ENCODE measurements around the gene IKBKG.
"Not testable (repeated sequence)": the region's sequence is repeated elsewhere in the genome, so short reads cannot be mapped to it uniquely, and the experiment has no call there.

IKBKG gene

DNA sequence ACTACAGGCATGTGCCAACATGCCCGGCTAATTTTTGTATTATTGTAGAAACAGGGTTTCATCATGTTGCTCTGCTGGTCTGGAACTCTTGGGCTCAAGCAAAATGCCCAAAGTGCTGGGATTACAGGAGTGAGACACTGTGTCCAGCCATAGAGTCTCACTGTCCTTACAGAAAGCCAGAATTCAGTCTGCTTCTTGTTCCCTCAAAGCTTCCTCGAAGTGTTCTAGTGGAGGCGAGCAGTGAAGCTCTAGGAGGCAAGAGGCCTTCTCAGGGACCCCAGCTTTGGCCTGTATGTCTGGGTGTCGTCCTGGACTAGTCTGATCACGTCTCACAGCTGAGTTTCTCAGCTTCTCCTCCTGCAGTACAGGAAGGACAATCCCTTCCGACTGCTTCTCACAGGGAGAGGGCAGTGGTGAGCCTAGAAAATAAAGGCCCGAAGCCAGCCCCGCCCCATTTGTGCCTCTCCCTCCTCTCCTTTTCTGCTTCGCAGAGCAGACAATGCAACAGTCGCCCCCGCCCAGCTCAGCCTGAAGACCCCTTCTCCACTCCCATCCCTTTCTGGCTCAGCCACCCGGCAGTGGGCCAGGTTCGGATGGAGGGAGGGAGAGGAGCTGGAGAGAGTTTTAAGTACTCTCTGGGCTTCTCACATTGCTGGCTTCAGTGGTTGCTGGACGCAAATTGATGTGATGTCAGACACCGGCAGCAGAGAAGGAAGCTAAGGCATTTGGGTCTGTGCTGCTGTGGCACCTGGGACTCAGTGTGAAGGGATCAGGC lies 20.3 kb upstream of the IKBKG start:
- peak; percentile 58 for DNase-seq (ENCODE audit: low read depth)

DNA sequence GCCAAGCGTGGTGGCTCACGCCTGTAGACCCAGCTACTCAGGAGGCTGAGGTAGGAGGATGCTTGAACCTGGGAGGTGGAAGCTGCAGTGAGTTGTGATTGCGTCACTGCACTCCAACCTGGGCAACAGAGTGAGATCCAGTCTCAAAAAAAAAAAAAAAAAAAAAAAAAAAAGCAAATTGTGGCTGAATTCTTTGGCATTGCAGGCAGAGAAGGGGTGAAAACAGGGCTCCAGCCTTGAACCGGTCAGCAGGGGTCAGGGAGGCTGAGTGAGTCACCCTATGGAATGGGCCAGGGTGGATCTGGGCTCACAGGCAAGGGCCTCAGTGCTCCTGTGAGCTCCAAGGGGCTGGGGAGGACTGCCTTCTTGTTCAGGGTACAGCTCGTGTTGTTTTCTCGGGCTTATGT lies 18.2 kb upstream of the IKBKG start:
- DNase-seq (ENCODE audit: low read depth): no peak

DNA sequence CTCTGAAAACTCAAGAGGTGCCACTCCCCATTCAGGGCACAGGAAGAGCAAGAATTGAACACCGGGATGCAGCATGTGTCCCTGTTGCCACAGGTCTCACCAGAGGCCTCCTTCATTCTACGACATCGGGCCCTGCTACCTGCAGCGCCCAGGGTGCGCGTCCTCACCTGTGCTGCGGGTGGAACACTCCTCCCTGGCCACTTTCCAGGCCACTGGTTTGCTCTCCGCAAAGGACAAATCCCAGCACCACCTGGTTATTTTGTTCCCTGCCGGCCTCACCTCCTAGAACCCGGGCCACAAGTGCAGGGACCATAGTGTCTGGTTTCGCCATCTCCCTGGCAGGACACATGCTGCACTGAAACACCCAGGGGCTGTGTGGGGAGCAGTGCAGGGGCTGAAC lies 17.1 kb upstream of the IKBKG start:
- no peak for DNase-seq (ENCODE audit: low read depth)

DNA sequence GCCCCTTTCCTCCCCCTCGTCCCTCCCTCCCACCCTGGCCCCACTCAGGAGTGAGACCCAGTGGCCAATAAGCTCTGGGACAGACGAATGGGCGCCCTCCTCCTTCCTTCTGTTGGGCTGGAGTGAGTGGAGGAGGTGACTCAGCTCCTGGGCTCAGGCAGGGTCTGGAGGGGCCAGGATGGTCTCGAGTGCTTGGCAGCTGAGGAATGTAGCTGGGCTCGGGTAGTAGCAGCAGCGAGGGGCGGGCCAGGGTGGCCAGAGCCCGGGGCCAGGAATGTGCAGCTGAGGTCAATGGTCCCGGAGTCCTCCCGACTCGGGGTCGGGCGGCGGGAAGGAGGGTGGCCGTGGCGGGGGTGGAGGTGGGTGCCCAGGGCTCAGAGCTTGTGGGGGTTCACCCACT lies 15.8 kb upstream of the IKBKG start:
- no peak for DNase-seq (ENCODE audit: low read depth)

DNA sequence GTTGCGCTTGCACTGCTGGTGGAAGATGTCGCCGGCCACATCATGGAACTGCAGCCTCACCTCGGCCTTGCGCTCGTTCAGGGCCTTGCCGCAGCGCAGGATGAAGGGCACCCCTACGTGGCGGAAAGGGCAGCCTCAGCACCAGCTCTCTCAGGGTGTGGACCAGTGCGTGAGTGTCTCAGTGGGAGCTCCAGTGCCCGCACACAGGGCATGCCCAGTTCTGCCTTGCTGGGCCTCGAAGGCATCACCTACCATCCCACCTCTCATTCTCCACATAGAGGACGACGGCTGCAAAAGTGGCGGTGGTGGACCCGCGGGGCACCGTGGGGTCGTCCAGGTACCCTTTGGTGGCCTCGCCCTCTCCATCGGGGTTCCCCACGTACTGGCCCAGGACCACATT lies 14.7 kb upstream of the IKBKG start:
- no peak for DNase-seq (ENCODE audit: low read depth)

DNA sequence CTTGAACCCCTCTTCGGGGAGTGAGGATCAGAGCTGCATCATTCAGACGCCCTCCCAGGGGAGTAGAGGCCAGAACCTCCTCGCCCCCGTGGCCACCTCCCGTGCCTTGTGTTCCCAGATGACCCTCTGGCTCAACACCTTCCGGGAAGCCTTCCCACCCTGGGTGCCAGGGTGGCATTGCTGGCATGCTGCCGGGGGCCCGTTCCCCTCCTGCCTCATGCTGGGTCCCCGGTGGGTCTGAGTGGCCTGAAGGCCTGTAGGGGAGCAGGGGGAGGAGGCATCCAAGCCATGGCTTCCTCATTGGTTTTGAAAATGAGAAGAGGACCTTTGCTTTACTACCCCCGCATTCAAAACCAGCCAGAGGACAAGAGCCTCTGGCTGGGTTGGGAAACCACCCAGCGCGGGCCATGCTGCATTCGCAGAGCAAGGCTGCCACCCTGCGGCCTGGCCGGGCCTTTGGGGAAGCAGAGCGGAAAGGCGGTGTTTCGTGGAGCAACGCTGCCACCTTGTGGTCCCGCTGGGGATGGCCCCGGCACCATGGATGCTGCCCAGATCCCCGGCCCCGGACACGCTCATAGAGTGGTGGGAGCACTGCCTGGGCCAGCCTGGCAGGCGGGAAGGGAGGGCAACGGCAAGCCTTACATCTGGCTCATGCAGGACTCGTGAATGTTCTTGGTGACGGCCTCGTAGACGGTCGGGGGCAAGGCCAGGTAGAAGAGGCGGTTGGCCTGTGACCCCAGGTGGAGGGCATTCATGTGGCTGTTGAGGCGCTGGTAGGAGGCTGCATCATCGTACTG lies 12.7 kb upstream of the IKBKG start:
- DNase-seq (ENCODE audit: low read depth): peak; percentile 59

DNA sequence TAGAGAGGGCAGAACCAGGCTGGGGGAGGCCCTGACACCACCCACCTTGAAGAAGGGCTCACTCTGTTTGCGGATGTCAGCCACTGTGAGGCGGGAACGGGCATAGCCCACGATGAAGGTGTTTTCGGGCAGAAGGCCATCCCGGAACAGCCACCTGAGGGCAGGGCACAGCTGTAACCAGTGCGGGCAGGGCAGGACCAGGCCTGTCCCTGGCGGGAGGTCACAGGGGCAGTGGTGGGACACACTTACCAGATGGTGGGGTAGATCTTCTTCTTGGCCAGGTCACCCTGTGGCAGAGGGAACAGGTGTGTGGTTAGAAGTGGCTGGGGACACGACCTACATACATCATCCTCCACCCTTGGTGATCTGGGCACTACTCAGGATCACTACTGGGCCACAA lies 11.5 kb upstream of the IKBKG start:
- no peak for DNase-seq (ENCODE audit: low read depth)

DNA sequence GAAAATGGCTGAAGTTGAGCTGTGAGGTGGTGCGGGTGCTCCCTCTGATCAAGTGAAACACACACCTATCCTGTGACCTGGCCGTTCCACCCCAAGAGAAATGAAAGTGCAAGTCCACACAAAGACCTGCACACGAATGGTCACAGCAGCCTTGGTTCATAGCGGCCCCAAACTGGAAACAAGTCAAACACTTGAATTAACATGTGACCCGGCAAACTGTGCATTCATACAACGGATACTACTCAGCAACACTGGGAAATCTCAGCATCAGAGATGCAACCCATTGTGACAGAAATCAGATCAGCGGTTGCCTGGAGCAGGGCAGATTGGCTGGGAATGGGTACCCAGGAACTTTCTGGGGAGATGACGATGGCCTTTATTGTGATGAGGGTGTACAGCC lies 8.3 kb upstream of the IKBKG start:
- DNase-seq (ENCODE audit: low read depth): no peak

DNA sequence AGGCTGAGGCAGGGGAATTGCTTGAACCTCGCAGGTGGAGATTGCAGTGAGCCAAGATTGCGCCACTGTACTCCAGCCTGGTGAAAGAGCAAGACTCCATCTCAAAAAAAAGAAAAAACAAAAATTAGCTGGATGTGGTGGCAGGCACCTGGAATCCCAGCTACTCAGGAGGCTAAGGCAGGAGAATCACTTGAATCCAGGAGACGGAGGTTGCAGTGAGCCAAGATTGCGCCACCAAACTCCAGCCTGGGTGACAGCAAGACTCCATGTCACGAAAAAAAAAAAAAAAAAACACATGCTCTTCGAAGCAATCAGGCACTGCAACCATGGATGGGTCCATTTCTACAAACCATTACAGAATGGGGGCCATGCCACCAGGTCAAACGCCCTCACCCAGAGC lies 7.1 kb upstream of the IKBKG start:
- not testable (repeated sequence) for DNase-seq (ENCODE audit: low read depth)

DNA sequence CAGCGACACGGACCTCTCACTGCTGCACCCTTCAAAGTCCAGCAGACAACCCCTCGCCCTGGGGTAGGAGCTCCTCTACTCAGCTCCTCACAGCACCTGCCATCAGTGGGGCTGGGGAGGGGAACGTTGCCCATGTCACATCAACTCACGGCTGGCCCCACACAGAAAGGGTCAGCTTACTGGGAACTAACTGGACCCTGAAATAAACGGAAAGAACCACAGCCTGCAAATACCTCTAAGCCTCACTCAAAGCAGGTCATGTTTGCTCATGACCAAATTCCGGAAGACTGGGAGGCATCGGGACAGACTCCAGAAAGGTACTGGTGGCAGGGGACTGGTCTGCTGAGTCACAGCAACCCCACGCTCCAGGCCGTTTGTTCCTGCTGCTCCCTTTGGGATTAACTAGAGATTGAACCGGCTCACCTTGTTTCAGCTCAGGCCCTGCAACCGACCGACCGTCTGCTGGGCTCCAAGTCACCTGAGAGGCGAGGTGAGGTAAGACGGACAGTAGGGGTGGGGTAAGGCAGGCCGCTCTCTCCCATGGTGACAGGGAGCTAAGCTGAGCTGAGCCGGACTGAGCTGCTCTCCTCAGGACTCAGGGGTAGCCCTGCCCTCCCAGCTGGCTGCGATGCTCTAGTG lies 6.4 kb upstream of the IKBKG start:
- DNase-seq (ENCODE audit: low read depth): no peak

DNA sequence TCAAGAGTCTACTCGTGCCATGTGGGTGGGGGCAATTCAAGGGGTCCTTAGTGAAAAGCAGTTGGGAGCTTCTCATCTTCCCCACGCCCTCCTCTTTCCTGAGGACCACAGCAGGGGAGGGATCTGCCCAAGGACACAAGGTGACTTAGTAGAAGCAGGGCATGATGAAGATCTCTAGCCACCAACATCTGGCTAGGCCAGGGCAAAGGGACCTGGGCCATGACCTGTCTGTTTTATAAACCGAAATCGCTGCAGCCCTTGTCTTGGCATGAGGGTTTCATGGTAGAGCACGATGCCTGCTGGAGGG lies 5.9 kb upstream of the IKBKG start:
- DNase-seq (ENCODE audit: low read depth): no peak

DNA sequence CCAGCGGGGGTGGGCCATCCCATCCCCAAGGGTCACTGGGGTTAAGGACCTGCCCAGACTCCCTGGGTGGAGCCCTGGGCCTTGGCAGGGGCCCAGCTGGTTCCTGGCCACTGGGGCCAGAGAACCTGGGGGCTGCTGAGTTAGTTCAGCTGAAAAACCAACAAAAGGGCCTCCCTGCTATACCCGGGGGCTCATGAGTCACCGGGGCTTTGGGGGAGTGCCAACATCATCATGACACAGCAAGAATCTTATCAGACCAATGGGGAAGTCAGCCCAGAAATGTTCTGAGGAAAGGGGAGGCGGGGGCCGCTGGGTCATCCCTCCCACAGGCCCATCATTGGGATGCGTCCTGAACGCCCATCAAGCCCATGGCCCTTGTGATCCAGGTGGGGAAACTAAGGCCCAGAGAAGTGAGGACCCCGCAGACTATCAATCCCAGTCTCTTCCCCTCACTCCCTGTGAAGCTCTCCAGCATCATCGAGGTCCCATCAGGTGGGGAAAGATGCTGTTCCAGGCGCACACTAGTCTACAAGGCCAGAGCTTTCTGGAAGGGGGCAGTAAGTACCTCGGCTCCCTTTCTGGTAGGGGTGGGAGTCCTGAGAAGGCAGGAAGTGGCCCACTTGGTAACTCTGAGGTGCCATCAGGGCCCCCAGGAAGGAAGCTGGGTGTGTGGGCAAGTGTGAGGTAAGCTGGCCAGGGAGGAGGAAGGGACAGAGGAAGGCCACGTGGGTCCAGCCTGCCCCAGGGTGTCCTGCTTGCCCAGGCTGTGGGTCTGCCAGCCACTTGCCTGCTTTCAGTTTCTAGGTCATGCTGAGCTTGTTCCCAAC lies 5.3 kb upstream of the IKBKG start:
- DNase-seq (ENCODE audit: low read depth): peak; percentile 86

DNA sequence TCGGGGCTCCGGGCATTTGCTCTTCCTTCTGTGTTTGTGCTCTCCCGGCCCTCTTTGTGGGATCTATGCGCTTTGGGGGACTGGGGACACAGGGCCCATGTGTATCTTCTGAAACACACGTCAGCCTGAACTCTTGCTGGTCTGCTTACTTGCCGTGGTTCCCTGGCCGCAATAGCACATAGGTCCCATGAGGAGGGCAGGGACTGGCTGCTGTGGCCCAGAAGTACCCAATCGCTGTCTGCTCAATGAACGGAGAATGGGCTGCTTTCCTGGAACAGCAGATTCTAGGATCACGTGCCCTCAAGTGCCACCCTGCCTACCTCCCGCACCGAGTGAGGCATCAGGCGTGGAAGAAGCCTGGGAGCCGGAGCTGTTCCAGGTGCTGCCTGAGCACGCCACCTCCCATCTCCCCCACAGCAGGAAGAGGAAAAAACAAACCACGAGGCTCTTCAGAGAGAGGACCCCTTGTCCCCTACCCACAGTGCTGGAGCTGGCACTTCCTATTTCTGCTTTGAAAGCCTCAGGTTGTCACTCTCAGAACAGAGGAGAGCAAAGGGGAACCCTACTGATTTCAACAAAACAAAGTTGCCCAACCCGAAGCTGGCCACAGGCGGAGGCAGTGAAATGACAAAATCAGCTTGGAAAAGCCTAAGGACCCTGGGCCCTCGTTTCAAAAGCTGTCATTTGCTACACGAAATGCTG lies 4.5 kb upstream of the IKBKG start:
- DNase-seq (ENCODE audit: low read depth): no peak

DNA sequence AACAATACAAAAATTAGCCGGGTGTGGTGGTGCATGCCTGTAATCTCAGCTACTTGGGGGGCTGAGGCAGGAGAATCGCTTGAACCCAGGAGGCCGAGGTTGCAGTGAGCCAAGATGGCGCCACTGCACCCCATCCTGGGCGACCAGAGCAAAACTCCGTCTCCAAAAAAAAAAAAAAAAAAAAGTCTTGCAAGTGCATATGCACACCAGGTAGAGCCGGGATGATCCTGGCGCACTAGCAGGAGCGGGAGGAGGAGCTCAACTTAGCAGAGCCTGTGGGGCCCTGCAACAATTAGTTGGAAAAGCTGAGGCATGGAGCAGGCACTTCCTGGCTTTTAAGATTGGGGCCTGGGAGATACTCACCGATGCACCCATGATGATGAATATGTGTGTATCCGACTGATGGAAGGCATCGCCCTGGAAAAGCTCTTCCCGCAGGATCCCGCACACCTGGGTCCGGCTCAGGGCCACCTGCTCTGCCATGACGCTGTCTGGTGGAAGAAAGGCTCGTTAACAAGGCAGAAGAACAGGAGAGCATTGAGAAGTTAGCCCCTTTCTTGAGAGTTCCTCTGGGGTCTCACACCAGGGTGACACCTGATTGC lies 1.6 kb upstream of the IKBKG start:
- no peak for DNase-seq (ENCODE audit: low read depth)

DNA sequence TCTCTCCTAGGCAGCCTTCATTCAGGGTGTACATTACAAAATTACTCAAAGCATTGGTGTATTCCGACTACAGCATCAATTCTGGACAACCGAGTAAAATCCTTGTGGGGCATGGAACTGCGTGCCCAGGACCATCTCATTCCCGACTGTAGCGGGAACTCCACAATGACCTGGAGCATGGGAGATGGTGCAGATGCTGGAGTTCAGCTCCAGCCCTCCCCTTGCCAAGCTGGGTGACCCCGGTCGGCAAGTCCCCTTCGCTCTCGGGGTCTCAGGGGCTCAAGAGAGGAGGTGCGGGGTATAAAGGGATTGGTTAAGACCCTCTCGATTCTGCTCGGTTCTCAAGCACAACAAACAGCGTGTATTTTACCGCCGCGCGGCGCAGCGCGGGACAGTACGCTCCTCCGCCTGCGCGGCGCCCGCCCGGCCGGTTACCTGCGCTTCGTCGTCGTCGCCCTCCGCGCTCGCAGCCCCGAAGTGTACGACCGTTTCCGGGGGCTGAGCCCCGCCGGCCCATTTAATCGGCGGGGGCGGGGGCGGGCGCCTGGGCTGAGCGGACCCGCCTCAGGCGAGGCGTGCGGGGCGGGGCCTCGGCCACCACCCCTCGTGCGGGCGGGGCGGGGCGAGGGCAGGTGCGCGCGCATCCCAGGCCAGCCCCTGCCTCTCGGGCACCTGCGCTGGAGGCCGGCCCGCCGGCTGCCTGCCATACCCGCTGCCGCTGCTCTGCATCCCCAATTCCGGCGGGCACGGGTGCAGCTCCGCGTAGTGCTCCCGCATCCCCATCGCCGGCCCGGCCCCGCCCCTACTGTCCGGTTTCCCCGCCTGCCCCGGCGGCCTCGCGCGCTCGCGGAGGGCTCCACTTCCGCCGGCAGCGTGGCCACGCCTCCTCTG lies 821 bp upstream of the IKBKG start, which contains the start of gene G6PD:
G6PD (minus strand) TSS at position 493 of the 891 bp plus-strand sequence. CDS start 691 bp downstream, outside the sequence.
- no peak for DNase-seq (ENCODE audit: low read depth)

DNA sequence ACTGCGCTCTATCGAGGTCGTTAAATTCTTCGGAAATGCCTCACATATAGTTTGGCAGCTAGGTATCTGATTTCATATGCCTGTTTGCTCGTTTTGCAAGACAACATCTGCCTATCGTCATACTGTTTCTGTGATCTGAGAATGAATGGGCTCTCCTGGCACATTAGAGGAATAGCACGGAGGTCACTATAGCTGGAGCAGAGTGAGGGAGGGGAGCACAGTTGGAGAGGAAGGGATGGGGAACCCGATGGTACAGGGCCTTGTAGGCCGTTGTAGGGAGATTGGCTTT lies 552 bp downstream of the IKBKG start:
- DNase-seq (ENCODE audit: low read depth): no peak

DNA sequence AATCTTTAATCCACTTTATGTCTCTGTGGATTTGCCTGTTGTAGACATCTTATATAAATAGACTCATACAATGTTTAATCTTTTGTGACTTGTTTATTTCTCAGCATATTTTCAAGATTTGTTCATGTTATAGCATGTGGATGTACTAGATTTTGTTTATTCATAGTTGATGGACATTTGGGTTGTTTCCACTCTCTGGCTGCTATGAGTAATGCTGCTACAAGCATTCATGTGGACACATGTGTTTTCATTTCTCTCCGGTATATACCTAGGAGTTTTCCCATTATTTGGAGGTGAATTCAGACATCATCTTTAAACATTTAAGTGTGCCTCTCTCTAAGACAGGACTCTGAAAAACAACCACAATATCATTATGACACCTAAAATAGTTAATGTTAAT lies 2.3 kb downstream of the IKBKG start:
- no peak for DNase-seq (ENCODE audit: low read depth)

DNA sequence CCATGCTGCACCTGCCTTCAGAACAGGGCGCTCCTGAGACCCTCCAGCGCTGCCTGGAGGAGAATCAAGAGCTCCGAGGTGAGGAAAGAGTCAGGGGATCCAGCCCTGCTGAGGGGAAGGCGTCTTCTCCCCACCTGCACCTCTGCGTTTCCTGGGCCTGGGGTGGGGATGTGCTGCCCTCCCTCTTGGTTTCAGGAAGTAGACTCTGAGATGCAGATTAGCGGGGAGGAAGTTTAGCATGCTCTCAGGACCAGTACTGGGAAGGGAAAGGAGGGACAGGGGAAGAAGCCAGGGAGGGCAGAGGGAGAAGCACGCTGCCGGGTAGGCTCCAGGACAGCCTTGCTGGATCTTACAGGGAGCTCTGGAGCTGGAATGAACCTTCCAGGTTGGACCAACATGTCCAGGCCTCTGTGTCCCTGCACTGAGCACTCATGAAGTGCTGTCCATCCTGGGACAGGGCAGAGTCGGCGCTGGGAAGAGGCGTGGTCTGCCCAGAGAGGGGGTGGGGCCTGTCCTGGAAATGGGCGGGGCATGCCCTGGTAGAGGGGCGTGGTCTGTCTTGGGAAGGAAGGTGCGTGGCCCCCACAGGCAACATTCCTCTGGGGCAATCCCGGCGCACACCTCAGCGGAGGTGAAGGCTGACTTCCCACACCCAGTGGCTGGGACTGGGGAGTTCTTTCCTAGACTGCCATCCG lies 4.8 kb downstream of the IKBKG start:
- not testable (repeated sequence) for DNase-seq (ENCODE audit: low read depth)

DNA sequence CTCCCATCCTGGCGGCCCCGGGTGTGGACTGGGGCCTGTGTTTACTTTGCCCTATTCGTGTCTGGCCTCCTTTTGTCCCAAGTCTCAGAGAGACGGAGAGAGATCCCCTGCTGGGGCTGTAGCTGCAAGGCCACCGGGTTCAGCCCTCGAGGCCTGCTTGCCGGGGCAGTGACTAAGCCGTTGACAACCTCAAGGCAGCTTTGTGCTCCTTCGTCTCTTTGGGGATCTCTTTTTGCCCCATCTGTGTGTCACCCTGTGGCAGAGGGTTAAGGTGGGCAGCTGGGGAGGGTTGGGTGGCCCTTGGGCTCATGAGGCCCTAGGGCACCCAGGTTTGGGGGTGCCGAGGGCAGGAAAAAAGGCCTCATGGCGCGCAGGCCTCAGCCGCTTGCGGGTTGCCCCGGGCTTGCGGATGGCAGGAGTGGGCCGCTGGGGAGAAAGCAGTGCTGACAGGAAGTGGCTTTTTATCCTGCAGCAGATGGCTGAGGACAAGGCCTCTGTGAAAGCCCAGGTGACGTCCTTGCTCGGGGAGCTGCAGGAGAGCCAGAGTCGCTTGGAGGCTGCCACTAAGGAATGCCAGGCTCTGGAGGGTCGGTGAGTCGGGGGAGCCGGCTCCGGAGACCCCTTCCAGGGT lies 10.8 kb downstream of the IKBKG start:
- DNase-seq (ENCODE audit: low read depth): not testable (repeated sequence)

All from GM04504 (cell line).